Measurements from ENCODE around the gene PMIS2.

The PMIS2 gene

DNA sequence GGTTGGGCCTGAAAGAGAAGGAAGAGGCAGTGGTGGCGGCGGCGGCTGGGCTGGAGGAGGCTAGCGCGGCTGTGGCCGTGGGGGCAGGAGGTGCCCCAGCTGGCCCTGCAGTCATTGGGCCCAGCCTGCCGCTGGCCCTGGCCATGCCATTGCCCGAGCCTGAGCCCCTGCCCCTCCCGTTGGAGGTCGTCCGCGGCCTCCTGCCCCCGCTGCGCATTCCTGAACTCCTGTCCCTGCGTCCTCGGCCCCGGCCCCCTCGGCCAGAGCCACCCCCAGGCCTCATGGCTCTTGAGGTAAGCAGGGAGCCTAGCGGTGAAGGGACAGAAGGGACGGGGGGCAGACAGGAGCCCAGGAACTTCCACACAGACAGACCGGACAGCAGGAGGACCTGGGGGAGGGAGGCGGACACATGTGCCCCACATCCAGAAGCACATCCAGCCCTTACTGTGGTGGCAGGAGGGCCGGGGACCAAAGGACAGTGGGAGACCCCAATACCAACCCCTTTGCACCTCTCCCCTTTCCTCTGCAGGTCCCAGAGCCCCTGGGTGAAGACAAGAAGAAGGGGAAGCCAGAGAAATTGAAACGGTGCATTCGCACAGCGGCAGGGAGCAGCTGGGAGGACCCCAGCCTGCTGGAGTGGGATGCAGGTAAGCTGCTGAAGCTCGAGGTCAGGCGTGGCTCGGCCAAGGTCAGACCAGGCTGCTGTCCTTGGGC, 47.9 kb downstream of the PMIS2 start:
- DNase-seq, result no peak

DNA sequence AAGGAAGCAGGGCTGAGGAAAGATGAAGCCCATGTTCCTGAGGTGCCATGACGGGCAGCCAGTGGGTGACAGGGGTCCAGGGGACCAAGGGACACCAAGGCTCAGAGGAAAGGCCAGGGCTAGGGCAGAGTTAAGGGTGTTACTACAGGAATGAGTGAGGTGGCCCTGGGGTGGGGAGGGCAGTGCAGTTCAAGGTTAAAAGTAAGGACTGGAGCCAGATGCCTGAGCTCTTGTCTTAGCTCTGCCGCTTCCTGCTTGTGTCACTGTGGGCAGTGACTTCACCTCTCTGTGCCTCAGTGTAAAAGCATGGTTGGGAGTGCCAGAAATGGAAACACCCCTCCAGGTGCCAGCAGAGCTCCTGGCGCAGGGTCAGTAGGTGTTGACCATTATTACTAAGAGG, 50.7 kb downstream of the PMIS2 start:
- DNase-seq, result no peak
